Endothelial cell of umbilical vein (primary cell): ENCODE measurements around the gene KRABD2.

Experiments used
- BruUV-seq: library from RNA; stranded (reverse); fragments of 400-500 nt; replicated peaks from 2 replicates; lab custom pipeline; 2021; lab: Mats Ljungman, UMichigan
- CTCF ChIA-PET: fragments of 300-600, 350-600 bp; sonication (Branson Sonifier 250); formaldehyde crosslinking; loops from one replicate; lab custom pipeline; 2021; ENCODE audit warnings: antibody characterized with exemption, inconsistent platforms; lab: Charles Lee
- POLR2A ChIA-PET: fragments of 300-600, 350-600 bp; sonication (Branson Sonifier 250); formaldehyde crosslinking; loops from one replicate; lab custom pipeline; 2021; ENCODE audit warnings: antibody characterized with exemption, inconsistent platforms; lab: Charles Lee
- DNase-seq: peaks from one replicate; pipeline ENCODE4 v3.0.0-alpha.2; 2011; ENCODE audit warnings: low read depth, low spot score
- FAIRE-seq: peaks from 2 replicates; lab custom pipeline; 2011; peaks lifted over from hg19 to GRCh38; lab: Jason Lieb, UNC
- H2AFZ ChIP-seq: 2 replicates; pipeline ENCODE4 v1.6.0; 2012; ENCODE audit warnings: low read depth, low read length, control low read depth, inconsistent platforms
- H3K27ac ChIP-seq: 2 replicates; pipeline ENCODE4 v1.5.1; 2011; ENCODE audit warnings: low read depth, mild to moderate bottlenecking, control low read depth, low read length, moderate library complexity; ENCODE audit not compliant: insufficient read depth
- H3K27me3 ChIP-seq, 2 experiments: 2 replicates each; pipeline versions ENCODE4 v1.6.0 to v1.6.1; 2011; ENCODE audit warnings: low read length in 2 of 2, mixed read lengths in 1 of 2; ENCODE audit not compliant: control insufficient read depth in 2 of 2, insufficient read depth in 2 of 2
- H3K36me3 ChIP-seq, 2 experiments: 2 replicates in 1 of 2; 3 replicates in 1 of 2; pipeline ENCODE4 v1.5.1; 2011; ENCODE audit warnings: low read length in 2 of 2, mild to moderate bottlenecking in 1 of 2, moderate library complexity in 1 of 2; ENCODE audit not compliant: control insufficient read depth in 2 of 2, insufficient read depth in 2 of 2; ENCODE audit errors: extremely low read depth in 1 of 2
- H3K4me1 ChIP-seq: 3 replicates; pipeline ENCODE4 v1.5.1; 2011; ENCODE audit warnings: mild to moderate bottlenecking, low read length; ENCODE audit not compliant: control insufficient read depth, insufficient read depth; ENCODE audit errors: extremely low read depth
- H3K4me2 ChIP-seq: 2 replicates; pipeline ENCODE4 v1.6.1; 2011; ENCODE audit warnings: low read length, control low read depth, mixed read lengths; ENCODE audit not compliant: insufficient read depth
- H3K4me3 ChIP-seq, 3 experiments: fragments of 200-600 bp in 1 of 3; sonication (generic), shearing (Covaris generic) in 1 of 3; replicated peaks in 1 of 3; 2 replicates each; pipeline ENCODE4 v1.5.1; 2011 to 2016; ENCODE audit warnings: control low read depth in 3 of 3, low read length in 3 of 3, mild to moderate bottlenecking in 2 of 3, inconsistent platforms in 1 of 3, low read depth in 1 of 3, moderate library complexity in 1 of 3; ENCODE audit not compliant: insufficient read depth in 1 of 3
- H3K79me2 ChIP-seq: 2 replicates; pipeline ENCODE4 v1.6.0; 2012; ENCODE audit warnings: low read length, inconsistent platforms; ENCODE audit not compliant: control insufficient read depth, insufficient read depth
- H3K9ac ChIP-seq: replicated peaks from 2 replicates; pipeline ENCODE3; 2011; ENCODE audit warnings: low read length, control low read depth; ENCODE audit not compliant: insufficient read depth; ENCODE audit errors: extremely low read depth
- H3K9me1 ChIP-seq: replicated peaks from 3 replicates; pipeline ENCODE4 v1.6.0; 2011; ENCODE audit warnings: mild to moderate bottlenecking, low read length; ENCODE audit not compliant: control insufficient read depth, insufficient read depth; ENCODE audit errors: extremely low read depth
- H3K9me3 ChIP-seq: replicated peaks from 2 replicates; pipeline ENCODE4 v1.5.1; 2012; ENCODE audit warnings: low read length, inconsistent platforms; ENCODE audit not compliant: control insufficient read depth, insufficient read depth
- H4K20me1 ChIP-seq: replicated peaks from 2 replicates; pipeline ENCODE3; 2011; ENCODE audit warnings: mild to moderate bottlenecking, low read length; ENCODE audit not compliant: control insufficient read depth, insufficient read depth; ENCODE audit errors: extremely low read depth
- EZH2 ChIP-seq: IDR thresholded peaks from 2 replicates; pipeline ENCODE4 v1.6.1; 2012; ENCODE audit warnings: borderline replicate concordance, low read depth, mild to moderate bottlenecking, moderate library complexity, low read length, inconsistent platforms; ENCODE audit not compliant: severe bottlenecking
- FOS ChIP-seq: IDR thresholded peaks from 2 replicates; pipeline ENCODE4 v1.6.1; 2011; ENCODE audit warnings: mild to moderate bottlenecking, low read length, moderate library complexity, borderline replicate concordance; ENCODE audit not compliant: insufficient read depth
- GATA2 ChIP-seq: IDR thresholded peaks from 2 replicates; pipeline ENCODE4 v1.7.0; 2011; ENCODE audit warnings: low read depth, mild to moderate bottlenecking, moderate library complexity, mixed read lengths, low read length; ENCODE audit not compliant: insufficient read length, insufficient read depth
- JUN ChIP-seq: IDR thresholded peaks from 2 replicates; pipeline ENCODE4 v1.6.1; 2011; ENCODE audit warnings: borderline replicate concordance, low read depth; ENCODE audit not compliant: insufficient read length, insufficient read depth
- MAX ChIP-seq: IDR thresholded peaks from 2 replicates; pipeline ENCODE4 v1.6.1; 2011; ENCODE audit not compliant: insufficient read depth, insufficient read length
- MYC ChIP-seq: IDR thresholded peaks from one replicate; pipeline ENCODE4 v1.6.1; 2011; ENCODE audit warnings: mild to moderate bottlenecking, low read depth, low read length
- POLR2A ChIP-seq: IDR thresholded peaks from 2 replicates; pipeline ENCODE4 v1.6.1; 2012; ENCODE audit warnings: low read depth, mild to moderate bottlenecking, control low read depth, low read length
- POLR2AphosphoS5 ChIP-seq: IDR thresholded peaks from 2 replicates; pipeline ENCODE4 v1.6.1; 2012; ENCODE audit warnings: low read depth, mild to moderate bottlenecking, control low read depth, low read length, moderate library complexity; ENCODE audit not compliant: insufficient read depth
- dilution Hi-C: fragments of 300-500 bp; cut with MboI; formaldehyde crosslinking; loops from one replicate; pipeline ENCODE4 v1.15.0; 2019; ENCODE audit warnings: low sequenced_read_pairs; ENCODE audit not compliant: extremely low pct_ligation_motif_present
- intact Hi-C: fragments of 100-400 bp; cut with micrococcal nuclease; formaldehyde crosslinking; loops from one replicate; pipeline ENCODE4 v1.10.0; 2022
- TF ChIP-seq, protein P1 (sequence below), 2 donors: IDR thresholded peaks; 1 replicate in 1 of 2; 2 replicates in 1 of 2; pipeline ENCODE4 v1.5.1; 2011; ENCODE audit warnings: low read length in 2 of 2, mild to moderate bottlenecking in 2 of 2, moderate library complexity in 2 of 2, control low read depth in 1 of 2, inconsistent platforms in 1 of 2, low read depth in 1 of 2; ENCODE audit not compliant: insufficient read depth in 1 of 2; ENCODE audit errors: extremely low read depth in 1 of 2

KRABD2 gene

DNA sequence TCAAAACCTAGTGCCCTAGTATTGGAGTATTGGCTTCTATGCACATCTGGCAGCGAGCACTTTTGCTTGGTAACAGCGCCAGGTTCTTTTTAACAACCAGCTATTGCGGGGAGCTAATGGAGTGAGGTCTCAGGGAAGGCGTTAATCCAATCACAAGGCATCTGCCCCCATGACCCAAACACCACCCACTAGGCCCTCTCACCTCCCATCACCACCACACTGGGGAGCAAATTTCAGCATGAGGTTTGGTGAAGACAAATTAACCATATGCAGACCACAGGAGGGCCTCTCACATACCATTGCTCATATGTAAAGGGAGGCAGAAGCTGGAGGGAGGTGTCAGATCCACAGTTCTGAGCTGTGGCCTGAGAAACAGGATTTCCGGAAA, 37.8 kb downstream of the KRABD2 start:
- H4K20me1 ChIP-seq, result no peaks in the 10 kb centered on the region
- H3K4me1 ChIP-seq, result no peaks in the 10 kb centered on the region
- POLR2A ChIA-PET, result no interaction called here
- no TSS peak for BruUV-seq
- intact Hi-C loops (loop anchor here (10.0 kb wide), 1 partner anchor 1214 kb away; no protein-coding TSS in a partner anchor), dilution Hi-C loops (no loop called here)
- H3K79me2 ChIP-seq, result no peaks in the 10 kb centered on the region
- no peaks in the 10 kb centered on the region for H3K36me3 ChIP-seq
- DNase-seq (no peak), FAIRE-seq (no peak)
- no peak overlapping the region for H3K4me2 ChIP-seq
- peaks cover 0 to 1% of the 10 kb centered on the region in 2 experiments for H3K27me3 ChIP-seq
- H3K27ac ChIP-seq, result no peak overlapping the region
- no peaks in the 10 kb centered on the region for H3K9me3 ChIP-seq
- CTCF ChIA-PET, result interaction anchor here (0.8 to 2.1 kb wide), 5 partner anchors 9 to 38 kb away, joined by 4 to 9 read pairs (median 9); partner anchors contain the start of gene KRABD2
- no peak overlapping the region for H2AFZ ChIP-seq
- H3K9ac ChIP-seq, result no peak overlapping the region
- TF ChIP-seq GATA2 (no peak), POLR2AphosphoS5 (no peak), EZH2 (no peak), JUN (no peak), FOS (no peak), MAX (no peak), MYC (no peak), POLR2A (no peak)
- TF ChIP-seq, protein P1, sequence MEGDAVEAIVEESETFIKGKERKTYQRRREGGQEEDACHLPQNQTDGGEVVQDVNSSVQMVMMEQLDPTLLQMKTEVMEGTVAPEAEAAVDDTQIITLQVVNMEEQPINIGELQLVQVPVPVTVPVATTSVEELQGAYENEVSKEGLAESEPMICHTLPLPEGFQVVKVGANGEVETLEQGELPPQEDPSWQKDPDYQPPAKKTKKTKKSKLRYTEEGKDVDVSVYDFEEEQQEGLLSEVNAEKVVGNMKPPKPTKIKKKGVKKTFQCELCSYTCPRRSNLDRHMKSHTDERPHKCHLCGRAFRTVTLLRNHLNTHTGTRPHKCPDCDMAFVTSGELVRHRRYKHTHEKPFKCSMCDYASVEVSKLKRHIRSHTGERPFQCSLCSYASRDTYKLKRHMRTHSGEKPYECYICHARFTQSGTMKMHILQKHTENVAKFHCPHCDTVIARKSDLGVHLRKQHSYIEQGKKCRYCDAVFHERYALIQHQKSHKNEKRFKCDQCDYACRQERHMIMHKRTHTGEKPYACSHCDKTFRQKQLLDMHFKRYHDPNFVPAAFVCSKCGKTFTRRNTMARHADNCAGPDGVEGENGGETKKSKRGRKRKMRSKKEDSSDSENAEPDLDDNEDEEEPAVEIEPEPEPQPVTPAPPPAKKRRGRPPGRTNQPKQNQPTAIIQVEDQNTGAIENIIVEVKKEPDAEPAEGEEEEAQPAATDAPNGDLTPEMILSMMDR (IDR thresholded peaks at IDR 0.05; ENCODE audit: extremely low read depth in 1 of 2, insufficient read depth in 1 of 2, low read depth in 1 of 2, low read length in 2 of 2), result no peak
- no peak overlapping the region for H3K4me3 ChIP-seq
- no peaks in the 10 kb centered on the region for H3K9me1 ChIP-seq
